ENCODE data around the gene TBC1D22A. TPM values are rescaled to one million over a fixed set of nuclear protein-coding genes. Genes with fewer than 3 reads are reported as not detected.

Gene TBC1D22A
- polyA plus RNA-seq, 1 donor from 2014 or later, result 9.3 TPM

DNA sequence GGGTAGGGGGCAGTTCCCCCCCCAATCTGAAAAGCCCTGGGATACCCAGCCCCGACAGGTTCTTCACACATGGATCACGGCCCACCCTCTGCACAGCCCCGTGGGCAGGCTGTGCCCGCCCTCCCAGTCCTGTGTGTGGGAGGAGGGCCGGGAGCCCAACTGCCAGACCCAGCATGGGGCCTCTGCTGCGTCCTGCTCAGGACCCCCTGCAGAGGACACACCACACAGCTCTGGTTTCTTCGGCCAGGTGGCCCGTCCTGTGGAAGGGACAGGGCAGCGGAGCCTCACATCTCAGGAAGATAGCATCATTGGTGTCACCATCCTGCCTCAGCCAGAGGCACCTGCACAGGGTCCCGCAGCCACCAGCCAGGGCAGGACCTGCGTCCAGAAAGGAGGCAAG lies 396.0 kb downstream of the TBC1D22A start:
- Histone ChIP-seq H3K27me3 (ENCODE audit: insufficient read depth, low read depth, low read length) (no peaks in the 10 kb centered on the region), H3K9me3 (ENCODE audit: low read length) (no peaks in the 10 kb centered on the region), H3K9ac (ENCODE audit: low read length) (no peak overlapping the region), H3F3A (ENCODE audit: insufficient read depth, low read length, poor library complexity, severe bottlenecking) (no peaks in the 10 kb centered on the region), H2AFZ (ENCODE audit: low read depth, low read length) (no peak overlapping the region), H3K79me2 (replicated peaks; ENCODE audit: insufficient read depth, low read length) (no peaks in the 10 kb centered on the region), H4K20me1 (ENCODE audit: insufficient read depth) (no peaks in the 10 kb centered on the region), H3K27ac (ENCODE audit: low read length) (no peak overlapping the region), H3K4me3 (ENCODE audit: low read length) (no peak overlapping the region), H3K4me2 (ENCODE audit: low read length) (no peak overlapping the region), H3K9me2 (ENCODE audit: insufficient read depth, low read length) (no peaks in the 10 kb centered on the region), H3K36me3 (ENCODE audit: insufficient read depth, low read length) (no peaks in the 10 kb centered on the region)
- TF ChIP-seq EZH2 (IDR thresholded peaks at IDR 0.05; ENCODE audit: borderline replicate concordance, insufficient read depth, low read length, poor library complexity, severe bottlenecking) (no peak), RAD21 (conservative IDR thresholded peaks at IDR 0.05) (no peak), POLR2AphosphoS5 (IDR thresholded peaks at IDR 0.05) (no peak)

DNA sequence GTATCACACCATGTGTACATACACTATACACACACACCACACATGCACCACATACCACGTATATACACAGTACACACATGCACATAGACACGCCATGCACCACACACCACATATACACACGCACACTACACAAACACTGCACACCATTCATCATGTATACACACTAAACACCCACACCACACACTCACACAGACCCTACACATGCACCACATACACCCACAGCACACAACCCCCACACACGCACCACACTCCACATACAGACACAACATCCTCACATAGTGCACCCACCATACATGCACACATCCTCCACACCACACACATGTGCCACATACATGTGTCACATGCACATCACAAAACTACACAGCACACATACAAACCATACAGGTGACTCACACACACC lies 397.1 kb downstream of the TBC1D22A start:
- no peak overlapping the region for H3K27ac ChIP-seq (ENCODE audit: low read length)
- H3K36me3 ChIP-seq (ENCODE audit: insufficient read depth, low read length), result no peaks in the 10 kb centered on the region
- H3K4me2 ChIP-seq (ENCODE audit: low read length), result no peak overlapping the region

More for the DNA sequence above, 397.1 kb downstream of the TBC1D22A start:
- H4K20me1 ChIP-seq (ENCODE audit: insufficient read depth), result no peaks in the 10 kb centered on the region
- no peak overlapping the region for H2AFZ ChIP-seq (ENCODE audit: low read depth, low read length)
- no peaks in the 10 kb centered on the region for H3F3A ChIP-seq (ENCODE audit: insufficient read depth, low read length, poor library complexity, severe bottlenecking)
- H3K79me2 ChIP-seq (replicated peaks; ENCODE audit: insufficient read depth, low read length), result no peaks in the 10 kb centered on the region
- H3K27me3 ChIP-seq (ENCODE audit: insufficient read depth, low read depth, low read length), result no peaks in the 10 kb centered on the region
- H3K9me3 ChIP-seq (ENCODE audit: low read length), result no peaks in the 10 kb centered on the region
- H3K4me3 ChIP-seq (ENCODE audit: low read length), result no peak overlapping the region
- H3K9ac ChIP-seq (ENCODE audit: low read length), result no peak overlapping the region
- TF ChIP-seq, protein P1, sequence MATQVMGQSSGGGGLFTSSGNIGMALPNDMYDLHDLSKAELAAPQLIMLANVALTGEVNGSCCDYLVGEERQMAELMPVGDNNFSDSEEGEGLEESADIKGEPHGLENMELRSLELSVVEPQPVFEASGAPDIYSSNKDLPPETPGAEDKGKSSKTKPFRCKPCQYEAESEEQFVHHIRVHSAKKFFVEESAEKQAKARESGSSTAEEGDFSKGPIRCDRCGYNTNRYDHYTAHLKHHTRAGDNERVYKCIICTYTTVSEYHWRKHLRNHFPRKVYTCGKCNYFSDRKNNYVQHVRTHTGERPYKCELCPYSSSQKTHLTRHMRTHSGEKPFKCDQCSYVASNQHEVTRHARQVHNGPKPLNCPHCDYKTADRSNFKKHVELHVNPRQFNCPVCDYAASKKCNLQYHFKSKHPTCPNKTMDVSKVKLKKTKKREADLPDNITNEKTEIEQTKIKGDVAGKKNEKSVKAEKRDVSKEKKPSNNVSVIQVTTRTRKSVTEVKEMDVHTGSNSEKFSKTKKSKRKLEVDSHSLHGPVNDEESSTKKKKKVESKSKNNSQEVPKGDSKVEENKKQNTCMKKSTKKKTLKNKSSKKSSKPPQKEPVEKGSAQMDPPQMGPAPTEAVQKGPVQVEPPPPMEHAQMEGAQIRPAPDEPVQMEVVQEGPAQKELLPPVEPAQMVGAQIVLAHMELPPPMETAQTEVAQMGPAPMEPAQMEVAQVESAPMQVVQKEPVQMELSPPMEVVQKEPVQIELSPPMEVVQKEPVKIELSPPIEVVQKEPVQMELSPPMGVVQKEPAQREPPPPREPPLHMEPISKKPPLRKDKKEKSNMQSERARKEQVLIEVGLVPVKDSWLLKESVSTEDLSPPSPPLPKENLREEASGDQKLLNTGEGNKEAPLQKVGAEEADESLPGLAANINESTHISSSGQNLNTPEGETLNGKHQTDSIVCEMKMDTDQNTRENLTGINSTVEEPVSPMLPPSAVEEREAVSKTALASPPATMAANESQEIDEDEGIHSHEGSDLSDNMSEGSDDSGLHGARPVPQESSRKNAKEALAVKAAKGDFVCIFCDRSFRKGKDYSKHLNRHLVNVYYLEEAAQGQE (IDR thresholded peaks at IDR 0.05; ENCODE audit: borderline replicate concordance), result no peak
- TF ChIP-seq EP300 (conservative IDR thresholded peaks at IDR 0.05; ENCODE audit: poor library complexity, severe bottlenecking) (no peak), MXI1 (conservative IDR thresholded peaks at IDR 0.05; ENCODE audit: poor library complexity, severe bottlenecking) (no peak), EZH2 (IDR thresholded peaks at IDR 0.05; ENCODE audit: borderline replicate concordance, insufficient read depth, low read length, poor library complexity, severe bottlenecking) (no peak), TAF1 (IDR thresholded peaks at IDR 0.05; ENCODE audit: low read depth) (no peak)
- TF ChIP-seq, protein P2, sequence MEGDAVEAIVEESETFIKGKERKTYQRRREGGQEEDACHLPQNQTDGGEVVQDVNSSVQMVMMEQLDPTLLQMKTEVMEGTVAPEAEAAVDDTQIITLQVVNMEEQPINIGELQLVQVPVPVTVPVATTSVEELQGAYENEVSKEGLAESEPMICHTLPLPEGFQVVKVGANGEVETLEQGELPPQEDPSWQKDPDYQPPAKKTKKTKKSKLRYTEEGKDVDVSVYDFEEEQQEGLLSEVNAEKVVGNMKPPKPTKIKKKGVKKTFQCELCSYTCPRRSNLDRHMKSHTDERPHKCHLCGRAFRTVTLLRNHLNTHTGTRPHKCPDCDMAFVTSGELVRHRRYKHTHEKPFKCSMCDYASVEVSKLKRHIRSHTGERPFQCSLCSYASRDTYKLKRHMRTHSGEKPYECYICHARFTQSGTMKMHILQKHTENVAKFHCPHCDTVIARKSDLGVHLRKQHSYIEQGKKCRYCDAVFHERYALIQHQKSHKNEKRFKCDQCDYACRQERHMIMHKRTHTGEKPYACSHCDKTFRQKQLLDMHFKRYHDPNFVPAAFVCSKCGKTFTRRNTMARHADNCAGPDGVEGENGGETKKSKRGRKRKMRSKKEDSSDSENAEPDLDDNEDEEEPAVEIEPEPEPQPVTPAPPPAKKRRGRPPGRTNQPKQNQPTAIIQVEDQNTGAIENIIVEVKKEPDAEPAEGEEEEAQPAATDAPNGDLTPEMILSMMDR (IDR thresholded peaks at IDR 0.05; ENCODE audit: poor library complexity, severe bottlenecking), result no peak
- H3K9me2 ChIP-seq (ENCODE audit: insufficient read depth, low read length), result no peaks in the 10 kb centered on the region
